IPS-15b (cell line): Measurements from ENCODE around the gene NT5E.
"Not testable (repeated sequence)": the region's sequence is repeated elsewhere in the genome, so short reads cannot be mapped to it uniquely, and the experiment has no call there.

Source experiments
- H3K27me3 ChIP-seq: one replicate; pipeline ENCODE4 v1.6.1; 2013; ENCODE audit warnings: low read length; ENCODE audit not compliant: control insufficient read depth, insufficient read depth
- H3K36me3 ChIP-seq: one replicate; pipeline ENCODE4 v1.6.1; 2013; ENCODE audit warnings: low read length; ENCODE audit not compliant: control insufficient read depth, insufficient read depth
- H3K4me1 ChIP-seq: one replicate; pipeline ENCODE4 v1.6.1; 2013; ENCODE audit warnings: mild to moderate bottlenecking, low read length; ENCODE audit not compliant: control insufficient read depth, insufficient read depth
- H3K4me3 ChIP-seq: one replicate; pipeline ENCODE4 v1.5.1; 2013; ENCODE audit warnings: low read depth, low read length
- H3K9ac ChIP-seq: one replicate; pipeline ENCODE4 v1.6.1; 2013; ENCODE audit warnings: low read depth, mild to moderate bottlenecking, low read length
- H3K9me3 ChIP-seq: one replicate; pipeline ENCODE4 v1.6.1; 2013; ENCODE audit warnings: mild to moderate bottlenecking, low read length; ENCODE audit not compliant: control insufficient read depth, insufficient read depth

NT5E gene

DNA sequence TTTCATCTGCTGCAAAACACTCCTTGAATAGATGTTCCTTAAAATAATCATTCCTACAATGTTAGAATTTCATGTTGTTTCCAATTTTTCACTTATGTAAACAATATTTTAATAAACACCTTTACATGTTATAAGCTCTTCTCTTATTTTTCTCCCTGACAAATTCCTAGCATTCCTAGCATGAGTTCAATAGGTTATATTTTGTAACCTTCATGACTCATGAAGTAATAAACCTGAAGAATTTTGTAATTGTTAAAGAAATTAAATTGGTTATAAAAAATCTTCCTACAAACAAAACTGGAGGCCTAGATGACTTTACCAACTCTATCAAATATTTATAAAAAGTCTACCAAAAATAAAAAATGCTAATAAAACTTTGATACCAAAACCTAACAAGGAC lies 66.3 kb downstream of the NT5E start:
- Histone ChIP-seq H3K4me3 (no peak overlapping the region), H3K36me3 (no peaks in the 10 kb centered on the region), H3K9ac (no peak overlapping the region), H3K4me1 (no peaks in the 10 kb centered on the region), H3K9me3 (no peaks in the 10 kb centered on the region), H3K27me3 (no peaks in the 10 kb centered on the region)

DNA sequence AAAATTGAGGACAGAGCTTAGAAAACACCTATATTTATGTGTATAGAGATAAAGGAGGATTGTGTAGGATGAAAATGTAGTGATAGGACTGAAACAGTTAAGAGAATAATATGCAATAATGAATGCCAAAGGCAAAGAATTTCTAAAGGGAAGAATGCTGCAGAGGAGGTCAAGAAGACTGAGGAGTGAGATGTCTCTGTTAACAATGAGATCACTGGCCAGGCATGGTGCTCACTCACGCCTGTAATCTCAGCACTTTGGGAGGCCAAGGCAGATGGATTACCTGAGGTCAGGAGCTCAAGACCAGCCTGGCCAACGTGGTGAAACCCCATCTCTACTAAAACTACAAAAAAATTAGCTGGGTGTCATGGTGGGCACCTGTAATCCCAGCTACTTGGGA lies 74.4 kb downstream of the NT5E start:
- H3K4me1 ChIP-seq, H3K36me3 ChIP-seq: not testable (repeated sequence)

DNA sequence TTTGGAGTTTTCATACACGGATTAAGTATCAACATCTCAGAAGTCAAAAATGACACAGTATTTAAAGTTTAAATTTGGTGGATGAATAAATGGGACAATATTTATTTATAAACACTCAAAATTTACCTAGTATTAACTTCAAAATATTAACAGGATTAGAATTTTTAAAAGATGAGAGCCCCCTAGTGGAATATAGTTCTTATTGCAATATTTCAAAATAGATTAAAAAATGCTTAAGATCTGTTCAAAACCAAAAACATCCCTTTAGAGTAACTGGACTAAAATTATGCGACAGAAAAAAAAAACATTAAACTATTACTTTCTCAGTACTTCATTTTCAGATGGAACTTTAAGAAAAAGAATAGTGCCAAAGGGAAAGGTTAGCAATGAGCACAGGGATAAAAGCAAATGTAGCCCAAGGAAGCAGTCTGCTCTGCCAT lies 87.2 kb downstream of the NT5E start:
- H3K36me3 ChIP-seq = no peaks in the 10 kb centered on the region
- no peaks in the 10 kb centered on the region for H3K27me3 ChIP-seq
- no peaks in the 10 kb centered on the region for H3K4me1 ChIP-seq
- no peaks in the 10 kb centered on the region for H3K9me3 ChIP-seq
- no peak overlapping the region for H3K4me3 ChIP-seq
- no peak overlapping the region for H3K9ac ChIP-seq

More for the DNA sequence above, 74.4 kb downstream of the NT5E start:
- H3K4me3 ChIP-seq, H3K9me3 ChIP-seq, H3K27me3 ChIP-seq, H3K9ac ChIP-seq: not testable (repeated sequence)

DNA sequence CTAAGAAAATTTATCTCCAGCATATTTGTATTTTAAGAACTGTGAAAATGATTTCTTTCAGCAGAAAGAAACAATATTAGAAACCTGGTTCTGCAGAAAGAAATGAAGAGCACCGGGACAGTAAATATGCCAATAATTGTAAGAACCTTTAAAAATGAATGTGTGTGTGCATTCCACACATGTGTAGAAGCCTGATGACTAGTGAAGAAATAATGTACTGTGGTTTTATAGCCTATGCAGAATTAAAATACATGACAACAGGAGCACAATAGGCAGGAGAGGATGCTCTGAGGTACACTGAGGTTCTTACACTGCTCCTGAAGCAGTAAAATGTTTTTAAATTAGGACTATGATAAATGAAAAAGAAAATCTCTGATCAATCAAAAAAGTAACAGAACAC lies 94.9 kb downstream of the NT5E start:
- Histone ChIP-seq H3K4me1 (no peaks in the 10 kb centered on the region), H3K9ac (no peak overlapping the region), H3K4me3 (no peak overlapping the region), H3K27me3 (no peaks in the 10 kb centered on the region), H3K9me3 (no peaks in the 10 kb centered on the region), H3K36me3 (no peaks in the 10 kb centered on the region)
